K562 (cell line): Measurements from ENCODE around the gene LIMK1. TPM values are rescaled to one million over a fixed set of nuclear protein-coding genes. Genes with fewer than 3 reads are reported as not detected.
A peak's percentile ranks its signal among the peaks of the same experiment; 100 is the strongest.

ENCODE experiments used
- CBFB ChIP-seq: sonication (generic); formaldehyde crosslinking; IDR thresholded peaks from 2 replicates; pipeline ENCODE4 v1.4.0; 2020; ENCODE audit warnings: mild to moderate bottlenecking, missing genetic modification reagents
- EP400 ChIP-seq: fragments of 450-650 bp; IDR thresholded peaks from 2 replicates; pipeline ENCODE4 v1.6.1; 2017; ENCODE audit warnings: antibody characterized with exemption, mild to moderate bottlenecking, moderate library complexity
- FOXJ3 ChIP-seq: sonication (generic); formaldehyde crosslinking; IDR thresholded peaks from 2 replicates; pipeline ENCODE4 v1.4.0; 2020; ENCODE audit warnings: mild to moderate bottlenecking, missing genetic modification reagents
- GABPA ChIP-seq: fragments of 200-800 bp; sonication (Bioruptor generic); conservative IDR thresholded peaks from 2 replicates; pipeline ENCODE4 v1.6.1; 2016; ENCODE audit warnings: low read depth, missing genetic modification characterization, missing compliant biosample characterization
- GABPB2 ChIP-seq: fragments of 250-450 bp; sonication (Bioruptor Pico); conservative IDR thresholded peaks from 2 replicates; pipeline ENCODE4 v1.5.1; 2021; ENCODE audit warnings: mild to moderate bottlenecking
- HNRNPLL ChIP-seq: fragments of 200-400 bp; formaldehyde crosslinking; IDR thresholded peaks from 2 replicates; pipeline ENCODE4 v1.6.1; 2017; ENCODE audit warnings: low read length, low read depth, mild to moderate bottlenecking; ENCODE audit not compliant: poor library complexity, severe bottlenecking
- KDM1A ChIP-seq, 2 experiments: fragments of 450-650 bp; IDR thresholded peaks; 2 replicates each; pipeline ENCODE4 v1.6.1; 2016; ENCODE audit warnings: mild to moderate bottlenecking in 2 of 2
- LARP7 ChIP-seq: fragments of 450-650 bp; IDR thresholded peaks from 2 replicates; pipeline ENCODE4 v1.6.1; 2016
- TOE1 ChIP-seq, 2 experiments: fragments of 450-650 bp in 1 of 2; sonication (generic) in 1 of 2; formaldehyde crosslinking in 1 of 2; IDR thresholded peaks; 2 replicates each; pipeline versions ENCODE4 v1.7.1 to v1.8.0; 2016 to 2022; ENCODE audit warnings: borderline replicate concordance in 2 of 2, mild to moderate bottlenecking in 2 of 2, antibody characterized with exemption in 1 of 2, inconsistent platforms in 1 of 2, low read depth in 1 of 2, missing genetic modification reagents in 1 of 2, moderate library complexity in 1 of 2
- ZNF253 ChIP-seq: fragments of 250-450 bp; sonication (Bioruptor Pico); conservative IDR thresholded peaks from 2 replicates; pipeline ENCODE4 v1.6.1; 2021; ENCODE audit warnings: mild to moderate bottlenecking
- polyA plus RNA-seq, 8 experiments: library from polyadenylated mRNA; depleted of rRNA in 4 of 8; stranded (reverse) in 5 of 8; unstranded in 3 of 8; fragments of >200 nt; fragmentation: Nextera tagmentation in 2 of 8; fragmentation: Illumina TruSeq in 1 of 8; extraction: Ambion mirVana in 2 of 8; extraction: Trizol in 1 of 8; gene quantifications; 2 replicates each; pipeline versions ENCODE4 v1.2.1 to v1.2.3, GENCODE V29; 2011 to 2014; ENCODE audit warnings: inconsistent platforms in 1 of 8, missing spikeins in 1 of 8
- total RNA-seq, 7 experiments: library from RNA; depleted of rRNA in 6 of 7; stranded (reverse); fragments of >200 nt in 6 of 7; fragmentation: Illumina TruSeq in 2 of 7; extraction: Trizol in 2 of 7; gene quantifications; 2 replicates each; pipeline versions ENCODE4 v1.2.1 to v1.2.3, GENCODE V29; 2011 to 2021; ENCODE audit warnings: low replicate concordance in 1 of 7
- TF ChIP-seq, protein P1 (sequence below): IDR thresholded peaks from 2 replicates; pipeline ENCODE4 v1.6.1; 2014; ENCODE audit warnings: antibody characterized with exemption
- TF ChIP-seq, protein P2 (sequence below): sonication (generic); formaldehyde crosslinking; IDR thresholded peaks from 2 replicates; pipeline ENCODE4 v1.8.0; 2022; ENCODE audit warnings: mild to moderate bottlenecking, missing genetic modification reagents
- TF ChIP-seq, protein P3 (sequence below): sonication (generic); formaldehyde crosslinking; IDR thresholded peaks from 2 replicates; pipeline ENCODE4 v1.8.0; 2023; ENCODE audit warnings: mild to moderate bottlenecking, missing genetic modification reagents
- TF ChIP-seq, protein P4 (sequence below): fragments of 250-450 bp; sonication (Bioruptor Pico); IDR thresholded peaks from 2 replicates; pipeline ENCODE4 v1.5.0; 2021; ENCODE audit warnings: mild to moderate bottlenecking, borderline replicate concordance
- TF ChIP-seq, protein P5 (sequence below): fragments of 450-650 bp; IDR thresholded peaks from 2 replicates; pipeline ENCODE4 v1.7.1; 2018; ENCODE audit warnings: mild to moderate bottlenecking, low read depth; ENCODE audit not compliant: partially characterized antibody

The LIMK1 gene
- total and polyA plus RNA-seq, 9 of the 15 experiments (the other 6 are each of a cell fraction or from before 2014, with no cell fraction given): 0.14 to 30.0 (median 15.9) TPM

DNA sequence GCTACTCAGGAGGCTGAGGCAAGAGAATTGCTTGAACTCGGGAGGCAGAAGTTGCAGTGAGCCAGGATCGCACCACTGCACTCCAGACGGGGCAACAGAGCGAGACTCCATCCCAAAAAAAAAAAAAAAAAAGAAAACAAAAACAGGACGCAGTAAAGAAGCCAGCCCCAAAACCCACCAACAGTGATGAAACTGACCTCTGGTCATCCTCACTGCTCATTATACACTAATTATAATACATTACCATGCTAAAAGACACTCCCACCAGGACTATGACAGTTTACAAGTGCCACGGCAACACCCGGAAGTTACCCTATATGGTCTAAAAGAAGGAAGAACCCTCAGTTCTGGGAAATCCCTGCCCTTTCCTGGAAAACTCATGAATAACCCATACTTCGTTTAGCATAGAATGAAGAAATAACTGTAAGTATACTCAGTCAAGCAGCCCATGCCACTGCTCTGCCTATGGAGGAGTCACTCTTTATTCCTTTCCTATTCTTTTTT is 50.6 kb downstream of the LIMK1 start (continued):
- no peak for TF ChIP-seq CBFB (CRISPR knock-in tag)
- no peak for TF ChIP-seq LARP7
- TF ChIP-seq, protein P1, sequence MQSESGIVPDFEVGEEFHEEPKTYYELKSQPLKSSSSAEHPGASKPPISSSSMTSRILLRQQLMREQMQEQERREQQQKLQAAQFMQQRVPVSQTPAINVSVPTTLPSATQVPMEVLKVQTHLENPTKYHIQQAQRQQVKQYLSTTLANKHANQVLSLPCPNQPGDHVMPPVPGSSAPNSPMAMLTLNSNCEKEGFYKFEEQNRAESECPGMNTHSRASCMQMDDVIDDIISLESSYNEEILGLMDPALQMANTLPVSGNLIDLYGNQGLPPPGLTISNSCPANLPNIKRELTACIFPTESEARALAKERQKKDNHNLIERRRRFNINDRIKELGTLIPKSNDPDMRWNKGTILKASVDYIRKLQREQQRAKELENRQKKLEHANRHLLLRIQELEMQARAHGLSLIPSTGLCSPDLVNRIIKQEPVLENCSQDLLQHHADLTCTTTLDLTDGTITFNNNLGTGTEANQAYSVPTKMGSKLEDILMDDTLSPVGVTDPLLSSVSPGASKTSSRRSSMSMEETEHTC: no peak
- TF ChIP-seq, protein P2, sequence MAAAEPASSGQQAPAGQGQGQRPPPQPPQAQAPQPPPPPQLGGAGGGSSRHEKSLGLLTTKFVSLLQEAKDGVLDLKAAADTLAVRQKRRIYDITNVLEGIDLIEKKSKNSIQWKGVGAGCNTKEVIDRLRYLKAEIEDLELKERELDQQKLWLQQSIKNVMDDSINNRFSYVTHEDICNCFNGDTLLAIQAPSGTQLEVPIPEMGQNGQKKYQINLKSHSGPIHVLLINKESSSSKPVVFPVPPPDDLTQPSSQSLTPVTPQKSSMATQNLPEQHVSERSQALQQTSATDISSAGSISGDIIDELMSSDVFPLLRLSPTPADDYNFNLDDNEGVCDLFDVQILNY (CRISPR knock-in tag): no peak
- TF ChIP-seq TOE1 (IDR thresholded peaks at IDR 0.05; ENCODE audit: borderline replicate concordance): no peak
- TF ChIP-seq TOE1 (CRISPR knock-in tag; IDR thresholded peaks at IDR 0.05; ENCODE audit: borderline replicate concordance, low read depth): no peak
- no peak for TF ChIP-seq ZNF253 (CRISPR knock-in tag)
- no peak for TF ChIP-seq GABPB2 (CRISPR knock-in tag)
- TF ChIP-seq, protein P3, sequence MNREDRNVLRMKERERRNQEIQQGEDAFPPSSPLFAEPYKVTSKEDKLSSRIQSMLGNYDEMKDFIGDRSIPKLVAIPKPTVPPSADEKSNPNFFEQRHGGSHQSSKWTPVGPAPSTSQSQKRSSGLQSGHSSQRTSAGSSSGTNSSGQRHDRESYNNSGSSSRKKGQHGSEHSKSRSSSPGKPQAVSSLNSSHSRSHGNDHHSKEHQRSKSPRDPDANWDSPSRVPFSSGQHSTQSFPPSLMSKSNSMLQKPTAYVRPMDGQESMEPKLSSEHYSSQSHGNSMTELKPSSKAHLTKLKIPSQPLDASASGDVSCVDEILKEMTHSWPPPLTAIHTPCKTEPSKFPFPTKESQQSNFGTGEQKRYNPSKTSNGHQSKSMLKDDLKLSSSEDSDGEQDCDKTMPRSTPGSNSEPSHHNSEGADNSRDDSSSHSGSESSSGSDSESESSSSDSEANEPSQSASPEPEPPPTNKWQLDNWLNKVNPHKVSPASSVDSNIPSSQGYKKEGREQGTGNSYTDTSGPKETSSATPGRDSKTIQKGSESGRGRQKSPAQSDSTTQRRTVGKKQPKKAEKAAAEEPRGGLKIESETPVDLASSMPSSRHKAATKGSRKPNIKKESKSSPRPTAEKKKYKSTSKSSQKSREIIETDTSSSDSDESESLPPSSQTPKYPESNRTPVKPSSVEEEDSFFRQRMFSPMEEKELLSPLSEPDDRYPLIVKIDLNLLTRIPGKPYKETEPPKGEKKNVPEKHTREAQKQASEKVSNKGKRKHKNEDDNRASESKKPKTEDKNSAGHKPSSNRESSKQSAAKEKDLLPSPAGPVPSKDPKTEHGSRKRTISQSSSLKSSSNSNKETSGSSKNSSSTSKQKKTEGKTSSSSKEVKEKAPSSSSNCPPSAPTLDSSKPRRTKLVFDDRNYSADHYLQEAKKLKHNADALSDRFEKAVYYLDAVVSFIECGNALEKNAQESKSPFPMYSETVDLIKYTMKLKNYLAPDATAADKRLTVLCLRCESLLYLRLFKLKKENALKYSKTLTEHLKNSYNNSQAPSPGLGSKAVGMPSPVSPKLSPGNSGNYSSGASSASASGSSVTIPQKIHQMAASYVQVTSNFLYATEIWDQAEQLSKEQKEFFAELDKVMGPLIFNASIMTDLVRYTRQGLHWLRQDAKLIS (CRISPR knock-in tag): no peak
- peak; percentile 37; the same call in 1 of the 2 replicates for TF ChIP-seq EP400
- peak in 1 of 2 experiments; percentile 37; a peak in 1 of 4 replicates for TF ChIP-seq KDM1A (IDR thresholded peaks at IDR 0.05)
- TF ChIP-seq GABPA (tag): no peak
- no peak for TF ChIP-seq HNRNPLL
- TF ChIP-seq, protein P4, sequence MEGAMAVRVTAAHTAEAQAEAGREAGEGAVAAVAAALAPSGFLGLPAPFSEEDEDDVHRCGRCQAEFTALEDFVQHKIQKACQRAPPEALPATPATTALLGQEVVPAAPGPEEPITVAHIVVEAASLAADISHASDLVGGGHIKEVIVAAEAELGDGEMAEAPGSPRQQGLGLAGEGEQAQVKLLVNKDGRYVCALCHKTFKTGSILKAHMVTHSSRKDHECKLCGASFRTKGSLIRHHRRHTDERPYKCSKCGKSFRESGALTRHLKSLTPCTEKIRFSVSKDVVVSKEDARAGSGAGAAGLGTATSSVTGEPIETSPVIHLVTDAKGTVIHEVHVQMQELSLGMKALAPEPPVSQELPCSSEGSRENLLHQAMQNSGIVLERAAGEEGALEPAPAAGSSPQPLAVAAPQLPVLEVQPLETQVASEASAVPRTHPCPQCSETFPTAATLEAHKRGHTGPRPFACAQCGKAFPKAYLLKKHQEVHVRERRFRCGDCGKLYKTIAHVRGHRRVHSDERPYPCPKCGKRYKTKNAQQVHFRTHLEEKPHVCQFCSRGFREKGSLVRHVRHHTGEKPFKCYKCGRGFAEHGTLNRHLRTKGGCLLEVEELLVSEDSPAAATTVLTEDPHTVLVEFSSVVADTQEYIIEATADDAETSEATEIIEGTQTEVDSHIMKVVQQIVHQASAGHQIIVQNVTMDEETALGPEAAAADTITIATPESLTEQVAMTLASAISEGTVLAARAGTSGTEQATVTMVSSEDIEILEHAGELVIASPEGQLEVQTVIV: no peak
- TF ChIP-seq, protein P5, sequence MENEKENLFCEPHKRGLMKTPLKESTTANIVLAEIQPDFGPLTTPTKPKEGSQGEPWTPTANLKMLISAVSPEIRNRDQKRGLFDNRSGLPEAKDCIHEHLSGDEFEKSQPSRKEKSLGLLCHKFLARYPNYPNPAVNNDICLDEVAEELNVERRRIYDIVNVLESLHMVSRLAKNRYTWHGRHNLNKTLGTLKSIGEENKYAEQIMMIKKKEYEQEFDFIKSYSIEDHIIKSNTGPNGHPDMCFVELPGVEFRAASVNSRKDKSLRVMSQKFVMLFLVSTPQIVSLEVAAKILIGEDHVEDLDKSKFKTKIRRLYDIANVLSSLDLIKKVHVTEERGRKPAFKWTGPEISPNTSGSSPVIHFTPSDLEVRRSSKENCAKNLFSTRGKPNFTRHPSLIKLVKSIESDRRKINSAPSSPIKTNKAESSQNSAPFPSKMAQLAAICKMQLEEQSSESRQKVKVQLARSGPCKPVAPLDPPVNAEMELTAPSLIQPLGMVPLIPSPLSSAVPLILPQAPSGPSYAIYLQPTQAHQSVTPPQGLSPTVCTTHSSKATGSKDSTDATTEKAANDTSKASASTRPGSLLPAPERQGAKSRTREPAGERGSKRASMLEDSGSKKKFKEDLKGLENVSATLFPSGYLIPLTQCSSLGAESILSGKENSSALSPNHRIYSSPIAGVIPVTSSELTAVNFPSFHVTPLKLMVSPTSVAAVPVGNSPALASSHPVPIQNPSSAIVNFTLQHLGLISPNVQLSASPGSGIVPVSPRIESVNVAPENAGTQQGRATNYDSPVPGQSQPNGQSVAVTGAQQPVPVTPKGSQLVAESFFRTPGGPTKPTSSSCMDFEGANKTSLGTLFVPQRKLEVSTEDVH: no peak
- TF ChIP-seq FOXJ3 (CRISPR knock-in tag): no peak
